ENCODE data around the gene HSF5. TPM values are rescaled to one million over a fixed set of nuclear protein-coding genes. Genes with fewer than 3 reads are reported as not detected.

Gene HSF5
- total and polyA plus RNA-seq, 2 of the 13 experiments (the other 11 are each of a cell fraction or from before 2014, with no cell fraction given), result not detected

GRCh38 chr17:58382108-58382871 is 105.9 kb downstream of the HSF5 start (continued):
- TF ChIP-seq, protein P1, sequence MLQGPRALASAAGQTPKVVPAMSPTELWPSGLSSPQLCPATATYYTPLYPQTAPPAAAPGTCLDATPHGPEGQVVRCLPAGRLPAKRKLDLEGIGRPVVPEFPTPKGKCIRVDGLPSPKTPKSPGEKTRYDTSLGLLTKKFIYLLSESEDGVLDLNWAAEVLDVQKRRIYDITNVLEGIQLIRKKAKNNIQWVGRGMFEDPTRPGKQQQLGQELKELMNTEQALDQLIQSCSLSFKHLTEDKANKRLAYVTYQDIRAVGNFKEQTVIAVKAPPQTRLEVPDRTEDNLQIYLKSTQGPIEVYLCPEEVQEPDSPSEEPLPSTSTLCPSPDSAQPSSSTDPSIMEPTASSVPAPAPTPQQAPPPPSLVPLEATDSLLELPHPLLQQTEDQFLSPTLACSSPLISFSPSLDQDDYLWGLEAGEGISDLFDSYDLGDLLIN (CRISPR knock-in tag; IDR thresholded peaks at IDR 0.05; ENCODE audit: borderline replicate concordance), result 0 out of 2 replicates have a peak, but pooled peaks have one; percentile 23
- TF ChIP-seq, protein P2, sequence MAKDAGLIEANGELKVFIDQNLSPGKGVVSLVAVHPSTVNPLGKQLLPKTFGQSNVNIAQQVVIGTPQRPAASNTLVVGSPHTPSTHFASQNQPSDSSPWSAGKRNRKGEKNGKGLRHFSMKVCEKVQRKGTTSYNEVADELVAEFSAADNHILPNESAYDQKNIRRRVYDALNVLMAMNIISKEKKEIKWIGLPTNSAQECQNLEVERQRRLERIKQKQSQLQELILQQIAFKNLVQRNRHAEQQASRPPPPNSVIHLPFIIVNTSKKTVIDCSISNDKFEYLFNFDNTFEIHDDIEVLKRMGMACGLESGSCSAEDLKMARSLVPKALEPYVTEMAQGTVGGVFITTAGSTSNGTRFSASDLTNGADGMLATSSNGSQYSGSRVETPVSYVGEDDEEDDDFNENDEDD (CRISPR knock-in tag; IDR thresholded peaks at IDR 0.05; ENCODE audit: borderline replicate concordance), result peak; percentile 65; the same call in 1 of the 2 replicates
- TF ChIP-seq SATB2 (CRISPR knock-in tag; IDR thresholded peaks at IDR 0.05) (peak; percentile 70; the same call in 1 of the 2 replicates), SKIL (CRISPR knock-in tag; IDR thresholded peaks at IDR 0.05; ENCODE audit: borderline replicate concordance) (peak; percentile 9; the same call in 1 of the 2 replicates), ZFX (CRISPR knock-in tag; IDR thresholded peaks at IDR 0.05; ENCODE audit: low read depth) (peak; percentile 55), HES4 (CRISPR knock-in tag; IDR thresholded peaks at IDR 0.05; ENCODE audit: borderline replicate concordance) (peak; percentile 66; the same call in 1 of the 2 replicates), ZGPAT (CRISPR knock-in tag; IDR thresholded peaks at IDR 0.05) (no peak), NR2F1 (CRISPR knock-in tag; IDR thresholded peaks at IDR 0.05) (peak in 1 of 2 experiments; percentile 11; a peak in 1 of 4 replicates), ZNF205 (CRISPR knock-in tag; IDR thresholded peaks at IDR 0.05) (no peak), ZNF143 (CRISPR knock-in tag; IDR thresholded peaks at IDR 0.05) (no peak), ATF7 (IDR thresholded peaks at IDR 0.05) (no peak), ATF7 (CRISPR knock-in tag; IDR thresholded peaks at IDR 0.05) (no peak), ZNF282 (IDR thresholded peaks at IDR 0.05; ENCODE audit: partially characterized antibody) (no peak), ZNF484 (CRISPR knock-in tag; IDR thresholded peaks at IDR 0.05; ENCODE audit: borderline replicate concordance, low read depth) (no peak), ZNF326 (CRISPR knock-in tag; IDR thresholded peaks at IDR 0.05; ENCODE audit: borderline replicate concordance) (no peak), ZNF749 (CRISPR knock-in tag; IDR thresholded peaks at IDR 0.05; ENCODE audit: borderline replicate concordance) (no peak), ZFY (CRISPR knock-in tag; IDR thresholded peaks at IDR 0.05) (peak; percentile 41; the same call in 1 of the 2 replicates), HOXA3 (CRISPR knock-in tag; IDR thresholded peaks at IDR 0.05) (peak; percentile 49; the same call in 1 of the 2 replicates)

Data from HepG2 (cell line).